ENCODE results near the gene CCNB2. TPM values are rescaled to one million over a fixed set of nuclear protein-coding genes. Genes with fewer than 3 reads are reported as not detected.

CCNB2 gene
- total and polyA plus RNA-seq, 8 donors: 0.12 to 1.1 (median 0.28) TPM

GRCh38 chr15:59171067-59171397, 66.1 kb downstream of the CCNB2 start:
- FAIRE-seq (no peak), ATAC-seq (no peak), DNase-seq (no peak)
- intact Hi-C loops (cut with DNase I): loop anchor here in 1 of 3 donors (10.0 kb wide), 1 partner anchor 324 kb away; no protein-coding TSS in a partner anchor
- no peak for TF ChIP-seq CTCF (IDR thresholded peaks at IDR 0.05)
- Histone ChIP-seq H3K36me3 (no peaks in the 10 kb centered on the region), H3K4me3 (no peak overlapping the region), H3K9me3 (no peaks in the 10 kb centered on the region), H3K27me3 (no peaks in the 10 kb centered on the region), H3K4me1 (peaks cover 6 to 15% (median 9%) of the 10 kb centered on the region in 3 donors), H3K27ac (peak overlapping the region in 1 of 4 donors; percentile 84)
- WGBS, 2 donors: 96 to 99% methylated on average over 8 of the region's 8 CpGs

- no peak for ATAC-seq
- H3K4me3 ChIP-seq: no peak overlapping the region
- no peak for TF ChIP-seq CTCF (IDR thresholded peaks at IDR 0.05)
Observed at GRCh38 chr15:59172289-59172901, 67.4 kb downstream of the CCNB2 start.

GRCh38 chr15:59173194-59173593, 68.2 kb downstream of the CCNB2 start:
- 97 to 98% methylated on average over 5 of the region's 5 CpGs for WGBS, 2 donors
- Histone ChIP-seq H3K27ac (no peak overlapping the region), H3K4me1 (peaks cover 0 to 13% (median 6%) of the 10 kb centered on the region in 3 donors), H3K9me3 (no peaks in the 10 kb centered on the region), H3K4me3 (no peak overlapping the region), H3K27me3 (no peaks in the 10 kb centered on the region), H3K36me3 (peaks cover 0 to 2% (median 0%) of the 10 kb centered on the region in 3 donors)
- no peak for ATAC-seq
- no peak for FAIRE-seq
- intact Hi-C loops (cut with DNase I): loop anchor here in 1 of 3 donors (10.0 kb wide), 1 partner anchor 322 kb away; no protein-coding TSS in a partner anchor
- no peak for TF ChIP-seq CTCF (IDR thresholded peaks at IDR 0.05)
- no peak for DNase-seq

More at GRCh38 chr15:59172289-59172901, 67.4 kb downstream of the CCNB2 start:
- FAIRE-seq (no peak), DNase-seq (no peak)
- peaks cover 0 to 13% (median 6%) of the 10 kb centered on the region in 3 donors for H3K4me1 ChIP-seq
- intact Hi-C loops (cut with DNase I): loop anchor here in 1 of 3 donors (10.0 kb wide), 1 partner anchor 322 kb away; no protein-coding TSS in a partner anchor
- WGBS, 2 donors: 95 to 96% methylated on average over 7 of the region's 7 CpGs
- H3K9me3 ChIP-seq: no peaks in the 10 kb centered on the region
- no peak overlapping the region for H3K27ac ChIP-seq
- H3K36me3 ChIP-seq: no peaks in the 10 kb centered on the region
- H3K27me3 ChIP-seq: no peaks in the 10 kb centered on the region

- TF ChIP-seq CTCF (IDR thresholded peaks at IDR 0.05): no peak
- peaks cover 0 to 13% (median 6%) of the 10 kb centered on the region in 3 donors for H3K4me1 ChIP-seq
- no peak overlapping the region for H3K4me3 ChIP-seq
- intact Hi-C loops (cut with DNase I): loop anchor here in 1 of 3 donors (10.0 kb wide), 1 partner anchor 321 kb away; no protein-coding TSS in a partner anchor
- peak overlapping the region in 1 of 4 donors; percentile 34 for H3K27ac ChIP-seq
- FAIRE-seq (no peak), ATAC-seq (peak in 1 of 4 donors; percentile 13), DNase-seq (no peak)
- H3K9me3 ChIP-seq: no peaks in the 10 kb centered on the region
- peaks cover 0 to 8% (median 0%) of the 10 kb centered on the region in 3 donors for H3K36me3 ChIP-seq
- H3K27me3 ChIP-seq: no peaks in the 10 kb centered on the region
- WGBS, 2 donors: 88 to 90% methylated on average over 12 of the region's 12 CpGs
Observed at GRCh38 chr15:59174151-59174834, 69.3 kb downstream of the CCNB2 start.

Small RNA genes within 50 kb of the gene (microRNA-seq; reads per million reads assigned to microRNA genes)
- gene MIR2116: 0.59 to 2.3 reads per million in 2 donors

Other genes with a start within 250 kb of the CCNB2 start
- gene SLTM, start 171.5 kb upstream of the CCNB2 start, total RNA-seq: 10 to 100 TPM; 25.2 to 41.6 (median 30.8) TPM
- gene SLTM, start 171.5 kb upstream of the CCNB2 start, polyA plus RNA-seq: 10 to 100 TPM; 37.4 to 49.6 TPM
- 10 to 100 TPM; 10.3 to 25.8 (median 13.2) TPM for gene RNF111, start 117.5 kb upstream of the CCNB2 start, total RNA-seq
- 1 to 10 TPM; 4.6 to 9.7 TPM for gene RNF111, start 117.5 kb upstream of the CCNB2 start, polyA plus RNA-seq
- not detected for gene LDHAL6B, start 101.7 kb downstream of the CCNB2 start, total RNA-seq
- not detected for gene LDHAL6B, start 101.7 kb downstream of the CCNB2 start, polyA plus RNA-seq